Hepatocyte (in vitro differentiated cells): ENCODE measurements around the gene CEP128. TPM values are rescaled to one million over a fixed set of nuclear protein-coding genes. Genes with fewer than 3 reads are reported as not detected.

ENCODE experiments used
- DNase-seq: peaks from one replicate; pipeline ENCODE4 v3.0.0-alpha.2; 2016; ENCODE audit warnings: low spot score
- H2AFZ ChIP-seq: fragments of 200-600 bp; sonication (generic); 2 replicates; pipeline ENCODE4 v1.6.0; 2016; ENCODE audit warnings: antibody characterized with exemption, mild to moderate bottlenecking
- H3K27ac ChIP-seq: fragments of 200-600 bp; sonication (generic); 2 replicates; pipeline ENCODE4 v1.5.1; 2016; ENCODE audit warnings: mild to moderate bottlenecking
- H3K27me3 ChIP-seq: fragments of 200-600 bp; sonication (generic); 2 replicates; pipeline ENCODE4 v1.6.1; 2016
- H3K36me3 ChIP-seq: fragments of 200-600 bp; sonication (generic); replicated peaks from 2 replicates; pipeline ENCODE4 v1.5.1; 2016; ENCODE audit warnings: low read depth; ENCODE audit not compliant: insufficient read depth
- H3K4me1 ChIP-seq: fragments of 200-600 bp; sonication (generic); 2 replicates; pipeline ENCODE4 v1.5.1; 2016; ENCODE audit warnings: mild to moderate bottlenecking, moderate library complexity; ENCODE audit not compliant: insufficient read depth
- H3K4me2 ChIP-seq: fragments of 200-600 bp; sonication (generic); 2 replicates; pipeline ENCODE4 v1.6.0; 2016
- H3K4me3 ChIP-seq: fragments of 200-600 bp; sonication (generic); 2 replicates; pipeline ENCODE4 v1.5.1; 2016; ENCODE audit warnings: mild to moderate bottlenecking
- H3K79me2 ChIP-seq: fragments of 200-600 bp; sonication (generic); 2 replicates; pipeline ENCODE4 v1.6.0; 2017; ENCODE audit warnings: mild to moderate bottlenecking
- H3K9me2 ChIP-seq: fragments of 200-600 bp; sonication (generic); replicated peaks from 2 replicates; pipeline ENCODE4 v1.6.0; 2017; ENCODE audit warnings: mild to moderate bottlenecking; ENCODE audit not compliant: insufficient read depth
- H3K9me3 ChIP-seq: fragments of 200-600 bp; sonication (generic); 2 replicates; pipeline ENCODE4 v1.5.1; 2016; ENCODE audit warnings: low read depth, mild to moderate bottlenecking
- H4K20me1 ChIP-seq: fragments of 200-600 bp; sonication (generic); 2 replicates; pipeline ENCODE4 v1.6.0; 2016; ENCODE audit warnings: mild to moderate bottlenecking; ENCODE audit not compliant: insufficient read depth, poor library complexity, severe bottlenecking
- CTCF ChIP-seq: fragments of 200-600 bp; sonication (generic); IDR thresholded peaks from 2 replicates; pipeline ENCODE4 v1.5.1; 2016; ENCODE audit warnings: antibody characterized with exemption, mild to moderate bottlenecking; ENCODE audit not compliant: poor library complexity
- EZH2 ChIP-seq: fragments of 200-600 bp; sonication (generic); IDR thresholded peaks from 2 replicates; pipeline ENCODE4 v1.6.1; 2016; ENCODE audit warnings: antibody characterized with exemption, mild to moderate bottlenecking, borderline replicate concordance
- EZH2phosphoT487 ChIP-seq: fragments of 200-600 bp; sonication (generic); IDR thresholded peaks from one replicate; pipeline ENCODE4 v1.6.1; 2018; ENCODE audit warnings: antibody characterized with exemption, mild to moderate bottlenecking, low read depth, moderate library complexity; ENCODE audit not compliant: unreplicated experiment, severe bottlenecking
- WGBS: methylation state at CpG from one replicate; pipeline ENCODE4 v1.1.6; 2016; ENCODE audit warnings: low lambda C conversion rate; ENCODE audit errors: missing lambda C conversion rate; 5-methylcytosine and 5-hydroxymethylcytosine counted together
- polyA plus RNA-seq: library from polyadenylated mRNA; unstranded; fragments of >200 nt; fragmentation: Nextera tagmentation; extraction: Ambion mirVana; gene quantifications from 2 replicates; pipeline ENCODE4 v1.2.1, GENCODE V29; 2016
- total RNA-seq: library from RNA; depleted of rRNA; stranded (reverse); fragments of >200 nt; gene quantifications from 2 replicates; pipeline ENCODE4 v1.2.3, GENCODE V29; 2014

Gene CEP128
- total and polyA plus RNA-seq, 2 experiments from 2014 or later, result 1.4 to 3.6 TPM

- Histone ChIP-seq H4K20me1 (no peaks in the 10 kb centered on the region), H3K9me3 (no peaks in the 10 kb centered on the region), H3K27me3 (peaks cover 46% of the 10 kb centered on the region), H3K79me2 (no peaks in the 10 kb centered on the region), H3K9me2 (no peaks in the 10 kb centered on the region), H3K27ac (no peak overlapping the region), H2AFZ (no peak overlapping the region), H3K4me1 (no peaks in the 10 kb centered on the region), H3K36me3 (no peaks in the 10 kb centered on the region), H3K4me2 (no peak overlapping the region), H3K4me3 (no peak overlapping the region)
- TF ChIP-seq CTCF, result no peak
- DNase-seq, result no peak
- 85% methylated on average over 4 of the region's 4 CpGs for WGBS
Observed at GRCh38 chr14:80959496-80959895, 18.0 kb upstream of the CEP128 start.

- Histone ChIP-seq H3K9me2 (no peaks in the 10 kb centered on the region), H4K20me1 (no peaks in the 10 kb centered on the region), H3K4me2 (no peak overlapping the region), H3K27ac (no peak overlapping the region), H3K27me3 (peaks cover 46% of the 10 kb centered on the region), H3K4me1 (no peaks in the 10 kb centered on the region), H3K36me3 (no peaks in the 10 kb centered on the region), H2AFZ (no peak overlapping the region), H3K79me2 (no peaks in the 10 kb centered on the region), H3K9me3 (no peaks in the 10 kb centered on the region), H3K4me3 (no peak overlapping the region)
- TF ChIP-seq EZH2 (no peak), CTCF (no peak), EZH2phosphoT487 (no peak)
- DNase-seq, result no peak
- WGBS, result 92% methylated on average over 3 of the region's 3 CpGs
Observed at GRCh38 chr14:80958939-80959338, 17.4 kb upstream of the CEP128 start.

- H2AFZ ChIP-seq, result no peak overlapping the region
- H3K4me3 ChIP-seq, result no peak overlapping the region
- DNase-seq, result no peak
- no peaks in the 10 kb centered on the region for H3K79me2 ChIP-seq
- WGBS, result 81% methylated on average over 2 of the region's 2 CpGs
- H3K9me3 ChIP-seq, result no peaks in the 10 kb centered on the region
- no peaks in the 10 kb centered on the region for H3K4me1 ChIP-seq
- H3K27ac ChIP-seq, result no peak overlapping the region
- H4K20me1 ChIP-seq, result no peaks in the 10 kb centered on the region
- H3K27me3 ChIP-seq, result peaks cover 46% of the 10 kb centered on the region
- H3K36me3 ChIP-seq, result no peaks in the 10 kb centered on the region
- H3K9me2 ChIP-seq, result no peaks in the 10 kb centered on the region
- H3K4me2 ChIP-seq, result no peak overlapping the region
- TF ChIP-seq EZH2phosphoT487 (no peak), EZH2 (no peak)
Observed at GRCh38 chr14:80958226-80958625, 16.7 kb upstream of the CEP128 start.

DNA sequence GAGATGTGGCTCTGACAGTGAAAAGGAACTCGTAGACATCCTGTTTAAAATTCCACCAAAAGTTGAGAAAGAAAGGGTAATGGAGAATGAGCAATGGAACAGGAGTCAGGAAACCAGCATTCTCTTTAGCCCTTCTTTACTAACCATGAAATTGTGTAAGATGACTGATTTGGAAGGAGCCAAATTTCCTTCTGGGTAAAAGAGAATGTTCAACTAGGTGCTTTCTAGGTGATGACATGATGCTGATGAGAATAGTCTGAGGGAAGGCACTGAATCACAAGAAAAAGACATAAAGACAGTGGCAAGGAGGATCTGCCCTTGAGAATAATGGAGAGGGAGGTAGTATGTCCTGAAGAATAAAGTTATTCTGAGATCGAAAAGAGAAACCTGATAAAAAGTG lies 16.1 kb upstream of the CEP128 start:
- TF ChIP-seq EZH2 (no peak), EZH2phosphoT487 (no peak), CTCF (no peak)
- no peak for DNase-seq
- no peak overlapping the region for H2AFZ ChIP-seq
- no peaks in the 10 kb centered on the region for H4K20me1 ChIP-seq
- no peaks in the 10 kb centered on the region for H3K79me2 ChIP-seq
- H3K4me2 ChIP-seq, result no peak overlapping the region
- no peak overlapping the region for H3K4me3 ChIP-seq
- H3K36me3 ChIP-seq, result no peaks in the 10 kb centered on the region
- H3K9me3 ChIP-seq, result no peaks in the 10 kb centered on the region
- WGBS, result 87% methylated on average over 2 of the region's 2 CpGs
- no peaks in the 10 kb centered on the region for H3K4me1 ChIP-seq
- H3K27ac ChIP-seq, result no peak overlapping the region
- peaks cover 46% of the 10 kb centered on the region for H3K27me3 ChIP-seq
- H3K9me2 ChIP-seq, result no peaks in the 10 kb centered on the region
